ENCODE measurements around the gene GNAL. TPM values are rescaled to one million over a fixed set of nuclear protein-coding genes. Genes with fewer than 3 reads are reported as not detected.
A peak's percentile ranks its signal among the peaks of the same experiment; 100 is the strongest.

Gene GNAL
- total RNA-seq, 1 donor from 2014 or later = 5.6 TPM

- H3K27me3 ChIP-seq (ENCODE audit: low read depth) = no peaks in the 10 kb centered on the region
- no peak for DNase-seq
- ATAC-seq = no peak
- H3K36me3 ChIP-seq = no peaks in the 10 kb centered on the region
- H3K4me1 ChIP-seq = no peaks in the 10 kb centered on the region
- H3K9me3 ChIP-seq = no peaks in the 10 kb centered on the region
- intact Hi-C loops (cut with DNase I) = no loop called here
- H3K4me3 ChIP-seq = no peak overlapping the region
- no peak overlapping the region for H3K27ac ChIP-seq
- no peak for TF ChIP-seq CTCF (IDR thresholded peaks at IDR 0.05)
Measured at GRCh38 chr18:11802586-11802985, 113.5 kb downstream of the GNAL start.

- H3K36me3 ChIP-seq = no peaks in the 10 kb centered on the region
- no peaks in the 10 kb centered on the region for H3K27me3 ChIP-seq (ENCODE audit: low read depth)
- no peak for TF ChIP-seq CTCF (IDR thresholded peaks at IDR 0.05)
- no peaks in the 10 kb centered on the region for H3K4me1 ChIP-seq
- DNase-seq (no peak), ATAC-seq (no peak)
- no peaks in the 10 kb centered on the region for H3K9me3 ChIP-seq
- no peak overlapping the region for H3K4me3 ChIP-seq
- intact Hi-C loops (cut with DNase I) = no loop called here
- H3K27ac ChIP-seq = no peak overlapping the region
Measured at GRCh38 chr18:11807233-11807632, 118.2 kb downstream of the GNAL start.

- no peaks in the 10 kb centered on the region for H3K4me1 ChIP-seq
- no peak for TF ChIP-seq CTCF (IDR thresholded peaks at IDR 0.05)
- no peaks in the 10 kb centered on the region for H3K27me3 ChIP-seq (ENCODE audit: low read depth)
- H3K36me3 ChIP-seq = no peaks in the 10 kb centered on the region
- intact Hi-C loops (cut with DNase I) = no loop called here
- H3K27ac ChIP-seq = no peak overlapping the region
- ATAC-seq (peak in 1 of 2 donors; percentile 39), DNase-seq (no peak)
- H3K4me3 ChIP-seq = no peak overlapping the region
- H3K9me3 ChIP-seq = no peaks in the 10 kb centered on the region
Measured at GRCh38 chr18:11808001-11808855, 119.2 kb downstream of the GNAL start.

- no peak for TF ChIP-seq CTCF (IDR thresholded peaks at IDR 0.05)
- no peak overlapping the region for H3K27ac ChIP-seq
- intact Hi-C loops (cut with DNase I) = no loop called here
Measured at GRCh38 chr18:11809895-11810294, 120.8 kb downstream of the GNAL start.

GRCh38 chr18:11810379-11810778 is 121.3 kb downstream of the GNAL start:
- H3K36me3 ChIP-seq = no peaks in the 10 kb centered on the region
- ATAC-seq = peak in 1 of 2 donors; percentile 51
- H3K27ac ChIP-seq = no peak overlapping the region
- H3K27me3 ChIP-seq (ENCODE audit: low read depth) = no peaks in the 10 kb centered on the region
- H3K4me3 ChIP-seq = no peak overlapping the region
- intact Hi-C loops (cut with DNase I) = no loop called here
- no peak for TF ChIP-seq CTCF (IDR thresholded peaks at IDR 0.05)
- H3K4me1 ChIP-seq = no peaks in the 10 kb centered on the region
- no peaks in the 10 kb centered on the region for H3K9me3 ChIP-seq
- DNase-seq = no peak

More at GRCh38 chr18:11809895-11810294, 120.8 kb downstream of the GNAL start:
- Histone ChIP-seq H3K4me3 (no peak overlapping the region), H3K27me3 (ENCODE audit: low read depth) (no peaks in the 10 kb centered on the region), H3K36me3 (no peaks in the 10 kb centered on the region), H3K4me1 (no peaks in the 10 kb centered on the region), H3K9me3 (no peaks in the 10 kb centered on the region)
- ATAC-seq (no peak), DNase-seq (no peak)

All from lower lobe of right lung (tissue), 2 donors.